Non-pigmented ciliary epithelial cell (primary cell): ENCODE data around the gene LIM2.

Source experiments
- DNase-seq: peaks from one replicate; pipeline ENCODE4 v3.0.0-alpha.2; 2010; ENCODE audit warnings: low read depth

The LIM2 gene

GRCh38 chr19:51365965-51366388 lies 21.8 kb downstream of the LIM2 start, which contains the start of gene ETFB:
ETFB (minus strand) TSS chr19:51366388; CDS start chr19:51366326, 62 bp downstream.
- DNase-seq, result no peak

GRCh38 chr19:51365211-51365964 lies 22.4 kb downstream of the LIM2 start:
- no peak for DNase-seq

- DNase-seq, result no peak
Observed at GRCh38 chr19:51364200-51365106, 23.3 kb downstream of the LIM2 start.

GRCh38 chr19:51361239-51361638 lies 26.5 kb downstream of the LIM2 start:
- no peak for DNase-seq

- peak; percentile 65 for DNase-seq
Observed at GRCh38 chr19:51359294-51359693, 28.5 kb downstream of the LIM2 start.

- DNase-seq, result no peak
Observed at GRCh38 chr19:51357952-51358351, 29.8 kb downstream of the LIM2 start.

GRCh38 chr19:51356159-51356801 lies 31.5 kb downstream of the LIM2 start:
- no peak for DNase-seq

GRCh38 chr19:51354742-51355148 lies 33.0 kb downstream of the LIM2 start:
- DNase-seq, result no peak

- DNase-seq, result no peak
Observed at GRCh38 chr19:51354103-51354741, 33.6 kb downstream of the LIM2 start.

GRCh38 chr19:51352783-51353360 lies 34.9 kb downstream of the LIM2 start:
- DNase-seq, result no peak

- no peak for DNase-seq
Observed at GRCh38 chr19:51351266-51351990, 36.3 kb downstream of the LIM2 start.

- no peak for DNase-seq
Observed at GRCh38 chr19:51347209-51347928, 40.4 kb downstream of the LIM2 start.

GRCh38 chr19:51346742-51347141 lies 41.0 kb downstream of the LIM2 start:
- no peak for DNase-seq

- DNase-seq, result no peak
Observed at GRCh38 chr19:51345076-51345620, 42.6 kb downstream of the LIM2 start.

- DNase-seq, result no peak
Observed at GRCh38 chr19:51342631-51343569, 44.9 kb downstream of the LIM2 start.

- DNase-seq, result no peak
Observed at GRCh38 chr19:51341976-51342580, 45.7 kb downstream of the LIM2 start, which contains the start of gene VSIG10L. VSIG10L (minus strand) TSS chr19:51342139; CDS start chr19:51342124, 15 bp downstream.

GRCh38 chr19:51341066-51341465 lies 46.7 kb downstream of the LIM2 start:
- DNase-seq, result no peak
